Loucy (cell line): ENCODE measurements around the gene PRR5L.

ENCODE experiments used
- CTCF ChIP-seq: fragments of 200-600 bp; sonication (generic); conservative IDR thresholded peaks from 2 replicates; pipeline ENCODE4 v1.5.1; 2014; ENCODE audit warnings: mild to moderate bottlenecking, antibody characterized with exemption, low read length
- EZH2phosphoT487 ChIP-seq: fragments of 200-600 bp; IDR thresholded peaks from 2 replicates; pipeline ENCODE4 v1.6.1; 2018; ENCODE audit warnings: antibody characterized with exemption, mild to moderate bottlenecking, moderate library complexity, borderline replicate concordance

DNA sequence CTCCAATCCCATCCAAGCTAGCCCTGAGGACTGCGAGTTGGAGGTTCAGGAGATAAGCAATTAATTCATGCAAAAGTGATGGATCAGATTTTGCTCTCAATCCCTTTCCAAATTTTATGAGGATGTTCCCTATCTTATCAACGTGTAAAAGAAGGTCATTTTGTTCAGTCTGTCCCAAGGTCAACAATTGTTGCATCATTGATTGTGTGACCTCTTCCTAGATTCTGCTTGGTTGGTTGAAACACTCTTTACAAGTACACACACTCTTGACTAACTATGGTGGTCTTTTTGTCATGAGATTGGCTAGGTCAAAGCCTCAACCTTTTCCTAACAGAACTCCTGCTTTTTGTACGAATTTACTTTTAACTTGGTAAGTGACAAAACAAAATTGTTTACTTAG lies 48.6 kb upstream of the PRR5L start:
- no peak for TF ChIP-seq CTCF
- TF ChIP-seq EZH2phosphoT487 = no peak
